Ovary (tissue), 9 donors: ENCODE measurements around the gene PON3. TPM values are rescaled to one million over a fixed set of nuclear protein-coding genes. Genes with fewer than 3 reads are reported as not detected.

ENCODE experiments used
- DNase-seq, 5 donors: peaks; one replicate each; pipeline ENCODE4 v3.0.0-alpha.2; 2019 to 2020
- H3K27ac ChIP-seq, 2 donors: fragments of 200-600 bp; one replicate each; pipeline versions ENCODE4 v1.5.1 to v1.8.0; 2019 to 2022
- H3K27me3 ChIP-seq: fragments of 200-600 bp; one replicate; pipeline ENCODE4 v1.8.0; 2022
- H3K36me3 ChIP-seq: fragments of 200-600 bp; sonication (generic); one replicate; pipeline ENCODE4 v1.5.1; 2019
- H3K4me1 ChIP-seq: one replicate; pipeline ENCODE4 v1.8.1; 2013; ENCODE audit warnings: mild to moderate bottlenecking, moderate library complexity; ENCODE audit not compliant: insufficient read depth
- H3K4me3 ChIP-seq: fragments of 200-600 bp; sonication (generic); one replicate; pipeline ENCODE4 v1.5.1; 2017
- H3K9me3 ChIP-seq, 2 donors: fragments of 200-600 bp in 1 of 2; sonication (generic) in 1 of 2; one replicate each; pipeline versions ENCODE4 v1.5.1 to v1.8.1; 2013 to 2019; ENCODE audit warnings: mild to moderate bottlenecking in 1 of 2, moderate library complexity in 1 of 2
- CTCF ChIP-seq, 3 donors: fragments of 450-650 bp in 2 of 3; fragments of 200-600 bp in 1 of 3; IDR thresholded peaks; one replicate each; pipeline versions ENCODE4 v1.5.1 to v1.8.0; 2016 to 2022; ENCODE audit warnings: antibody characterized with exemption in 3 of 3, mild to moderate bottlenecking in 1 of 3
- EP300 ChIP-seq: sonication (generic); formaldehyde crosslinking; IDR thresholded peaks from one replicate; pipeline ENCODE4 v1.6.1; 2017; ENCODE audit warnings: antibody characterized with exemption
- POLR2A ChIP-seq: fragments of 450-650 bp; IDR thresholded peaks from one replicate; pipeline ENCODE4 v1.6.1; 2017; ENCODE audit warnings: antibody characterized with exemption, mild to moderate bottlenecking, moderate library complexity
- WGBS, 3 donors: extraction: QIAGEN DNeasy Blood & Tissue Kit in 1 of 3; methylation state at CpG; one replicate each; pipeline versions ENCODE4 v1.1.5 to v1.1.7; 2013 to 2017; 5-methylcytosine and 5-hydroxymethylcytosine counted together
- intact Hi-C, 4 donors: fragments of 100-400 bp; cut with DNase I; formaldehyde crosslinking; loops; one replicate each; pipeline versions ENCODE4 v1.11.0 to v1.15.1; 2022 to 2023
- polyA plus RNA-seq, 2 donors: library from polyadenylated mRNA; stranded (reverse); fragments of 200-250 nt in 1 of 2; fragments of 350-450 nt in 1 of 2; fragmentation: Illumina TruSeq in 1 of 2; extraction: RNeasy Lipid Tissue Mini Kit (QIAGEN cat#74804) in 1 of 2; gene quantifications; one replicate each; pipeline ENCODE4 v1.2.3, GENCODE V29; 2013 to 2014
- small RNA-seq: library from RNA; depleted of rRNA; stranded (forward); fragments of <200 nt; gene quantifications from one replicate; pipeline ENCODE3, GENCODE V24; 2016
- total RNA-seq, 7 donors: library from RNA; depleted of rRNA in 2 of 7; stranded (reverse); fragments of >200 nt in 2 of 7; fragmentation: NEBNext Ultra II Directional in 3 of 7; extraction: Animal tissue kit (Norgen Biotek cat#: 25700) in 3 of 7; gene quantifications; one replicate each; pipeline versions ENCODE4 v1.1.0 to v1.2.4, GENCODE V29; 2016 to 2023
- donor health status: DM: no; HTN: no; CAD: no; lungs with moderate emphysema.
- donor health status: DM: no; HTN: no; CAD: no.
- donor health status: Bipolar disorder and iron deficiency.
- donor health status: DM: yes; HTN: yes; CAD: no.
- donor health status: DM: no; HTN: no; CAD: no.
- donor health status: DM: yes; HTN: yes; CAD: no.

Gene PON3
- total and polyA plus RNA-seq, 9 donors, result 6.2 to 26.0 (median 15.7) TPM

DNA sequence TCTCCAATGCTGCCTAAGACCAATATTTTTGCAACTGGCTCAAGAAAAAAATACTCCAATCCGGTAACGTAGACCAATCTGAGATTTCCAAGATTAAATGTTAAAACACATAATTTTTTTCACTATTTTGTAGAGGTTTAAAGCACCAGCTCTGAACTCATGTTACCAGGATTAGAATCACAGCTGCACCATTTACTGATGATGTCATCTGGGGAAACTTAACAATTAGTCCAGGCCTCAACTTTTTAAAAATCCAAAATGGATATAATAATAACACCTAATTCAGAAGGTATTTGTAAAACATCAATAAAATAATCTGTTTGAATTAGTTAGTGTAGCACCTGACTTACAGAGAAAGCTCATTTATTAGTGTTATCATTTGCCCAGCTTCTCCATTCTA is 86.2 kb downstream of the PON3 start:
- no peak overlapping the region for H3K4me3 ChIP-seq
- intact Hi-C loops, result no loop called here
- H3K4me1 ChIP-seq, result no peaks in the 10 kb centered on the region
- H3K9me3 ChIP-seq, result no peaks in the 10 kb centered on the region
- H3K27me3 ChIP-seq, result no peaks in the 10 kb centered on the region
- H3K27ac ChIP-seq, result no peak overlapping the region
- TF ChIP-seq POLR2A, result no peak
- no peak for TF ChIP-seq CTCF (IDR thresholded peaks at IDR 0.05)
- no peak for TF ChIP-seq EP300
- H3K36me3 ChIP-seq, result no peaks in the 10 kb centered on the region
- no peak for DNase-seq
- WGBS, 3 donors, result 90 to 97% (median 95%) methylated on average over 2 of the region's 2 CpGs

Small RNA genes within 50 kb of the gene (small RNA-seq; reads per million reads assigned to genes)
- not detected for gene AC004022.2

Other genes with a start within 250 kb of the PON3 start
- gene PON1, start 71.8 kb downstream of the PON3 start, total RNA-seq, result 1 to 10 TPM in 2 of 7 donors, under 1 TPM in 5; 0.10 to 1.7 (median 0.55) TPM
- gene PON1, start 71.8 kb downstream of the PON3 start, polyA plus RNA-seq, result under 1 TPM; 0.30 to 0.83 TPM
- 100 to 1,000 TPM in 1 of 7 donors, 10 to 100 TPM in 6; 30.2 to 108 (median 48.1) TPM for gene PON2, start 38.7 kb upstream of the PON3 start, total RNA-seq
- gene PON2, start 38.7 kb upstream of the PON3 start, polyA plus RNA-seq, result 10 to 100 TPM; 29.3 to 87.7 TPM
- 1 to 10 TPM in 2 of 7 donors, under 1 TPM in 5; 0.11 to 2.0 (median 0.25) TPM for gene ASB4, start 89.6 kb upstream of the PON3 start, total RNA-seq
- under 1 TPM; 0.15 to 0.23 TPM for gene ASB4, start 89.6 kb upstream of the PON3 start, polyA plus RNA-seq
- 100 to 1,000 TPM in 4 of 7 donors, 10 to 100 TPM in 3; 45.9 to 718 (median 185) TPM for gene PDK4, start 200.1 kb upstream of the PON3 start, total RNA-seq
- gene PDK4, start 200.1 kb upstream of the PON3 start, polyA plus RNA-seq, result 100 to 1,000 TPM; 156 to 204 TPM